OCI-LY7 (cell line): Measurements from ENCODE around the gene CCDC85A. TPM values are rescaled to one million over a fixed set of nuclear protein-coding genes. Genes with fewer than 3 reads are reported as not detected.

ENCODE experiments used
- BruUV-seq: library from RNA; stranded (reverse); fragments of 400-500 nt; replicated peaks from 2 replicates; lab custom pipeline; 2021; lab: Mats Ljungman, UMichigan
- CTCF ChIA-PET: fragments of 300-600 bp; sonication (Branson Sonifier 250); formaldehyde crosslinking; loops from one replicate; lab custom pipeline; 2022; ENCODE audit warnings: antibody characterized with exemption; ENCODE audit not compliant: unreplicated experiment; lab: Charles Lee
- POLR2A ChIA-PET: fragments of 300-600 bp; sonication (Branson Sonifier 250); formaldehyde crosslinking; loops from one replicate; lab custom pipeline; 2022; ENCODE audit warnings: antibody characterized with exemption; lab: Charles Lee
- DNase-seq: peaks from one replicate; pipeline ENCODE4 v3.0.0-alpha.2; 2015; ENCODE audit warnings: low spot score
- H2AFZ ChIP-seq: fragments of 200-600 bp; sonication (generic), shearing (Covaris generic); 2 replicates; pipeline ENCODE4 v1.6.1; 2014; ENCODE audit warnings: mild to moderate bottlenecking, antibody characterized with exemption, low read length, moderate library complexity
- H3K27ac ChIP-seq: fragments of 200-600 bp; sonication (generic); 2 replicates; pipeline ENCODE4 v1.5.1; 2014; ENCODE audit warnings: mixed run types, low read depth, mild to moderate bottlenecking, moderate library complexity, low read length, inconsistent platforms; ENCODE audit not compliant: poor library complexity, severe bottlenecking
- H3K36me3 ChIP-seq: fragments of 200-600 bp; sonication (generic); 2 replicates; pipeline ENCODE4 v1.6.1; 2014; ENCODE audit warnings: mild to moderate bottlenecking, antibody characterized with exemption, low read length, moderate library complexity, mixed read lengths; ENCODE audit not compliant: insufficient read depth
- H3K4me1 ChIP-seq: fragments of 200-600 bp; sonication (generic); 2 replicates; pipeline ENCODE4 v1.5.1; 2014; ENCODE audit warnings: mild to moderate bottlenecking, low read length; ENCODE audit not compliant: insufficient read depth, poor library complexity, severe bottlenecking
- H3K4me2 ChIP-seq: fragments of 200-600 bp; sonication (generic); 2 replicates; pipeline ENCODE4 v1.6.1; 2014; ENCODE audit warnings: mild to moderate bottlenecking, low read length
- H3K4me3 ChIP-seq: fragments of 200-600 bp; sonication (generic); 2 replicates; pipeline ENCODE4 v1.5.1; 2014; ENCODE audit warnings: mild to moderate bottlenecking, low read depth, low read length; ENCODE audit not compliant: poor library complexity, severe bottlenecking
- H3K79me2 ChIP-seq: fragments of 200-600 bp; sonication (generic); 2 replicates; pipeline ENCODE4 v1.6.1; 2016; ENCODE audit warnings: low read depth, mild to moderate bottlenecking, low read length, moderate library complexity, mixed read lengths; ENCODE audit not compliant: insufficient read depth
- H3K9me2 ChIP-seq: fragments of 200-600 bp; sonication (generic); 2 replicates; pipeline ENCODE4 v1.6.1; 2016; ENCODE audit warnings: mild to moderate bottlenecking, low read length, mixed read lengths; ENCODE audit not compliant: insufficient read depth
- H3K9me3 ChIP-seq: fragments of 200-600 bp; sonication (generic); 2 replicates; pipeline ENCODE4 v1.6.1; 2014; ENCODE audit warnings: mild to moderate bottlenecking, mixed run types, low read length, mixed read lengths
- H4K20me1 ChIP-seq: fragments of 200-600 bp; sonication (generic); 2 replicates; pipeline ENCODE4 v1.6.1; 2014; ENCODE audit warnings: mild to moderate bottlenecking, antibody characterized with exemption, low read length, moderate library complexity, mixed read lengths; ENCODE audit not compliant: insufficient read depth
- CTCF ChIP-seq: fragments of 200-600 bp; sonication (generic); conservative IDR thresholded peaks from 2 replicates; pipeline ENCODE4 v1.5.1; 2014; ENCODE audit warnings: mild to moderate bottlenecking, antibody characterized with exemption, low read length, moderate library complexity, mixed read lengths
- EZH2phosphoT487 ChIP-seq: fragments of 200-600 bp; sonication (generic); IDR thresholded peaks from 2 replicates; pipeline ENCODE4 v1.6.1; 2018; ENCODE audit warnings: low read depth, borderline replicate concordance, mild to moderate bottlenecking, mixed run types, antibody characterized with exemption, low read length, moderate library complexity, mixed read lengths
- intact Hi-C: fragments of 100-400 bp; cut with micrococcal nuclease; formaldehyde crosslinking; loops from one replicate; pipeline ENCODE4 v1.10.0; 2022; ENCODE audit not compliant: unreplicated experiment
- total RNA-seq, 2 experiments: library from RNA; depleted of rRNA in 1 of 2; stranded (reverse); fragments of >200 nt in 1 of 2; shearing (Covaris generic) in 1 of 2; gene quantifications; 2 replicates each; pipeline ENCODE4 v1.2.3, GENCODE V29; 2014 to 2022

The CCDC85A gene
- total RNA-seq, 2 experiments from 2014 or later, result not detected

GRCh38 chr2:56199492-56199891 lies 15.7 kb downstream of the CCDC85A start:
- H3K4me3 ChIP-seq, result no peak overlapping the region
- DNase-seq, result no peak
- no peaks in the 10 kb centered on the region for H3K9me3 ChIP-seq
- BruUV-seq, result no TSS peak
- no peaks in the 10 kb centered on the region for H3K36me3 ChIP-seq
- intact Hi-C loops, result no loop called here
- H3K79me2 ChIP-seq, result no peaks in the 10 kb centered on the region
- H3K9me2 ChIP-seq, result no peaks in the 10 kb centered on the region
- H4K20me1 ChIP-seq, result no peaks in the 10 kb centered on the region
- TF ChIP-seq EZH2phosphoT487 (no peak), CTCF (no peak)
- no peak overlapping the region for H2AFZ ChIP-seq
- ChIA-PET CTCF (no interaction called here), POLR2A (no interaction called here)
- H3K4me1 ChIP-seq, result no peaks in the 10 kb centered on the region
- H3K27ac ChIP-seq, result no peak overlapping the region
- H3K4me2 ChIP-seq, result no peak overlapping the region

GRCh38 chr2:56202381-56203121 lies 18.8 kb downstream of the CCDC85A start:
- Histone ChIP-seq H3K9me2 (no peaks in the 10 kb centered on the region), H3K79me2 (no peaks in the 10 kb centered on the region), H4K20me1 (no peaks in the 10 kb centered on the region), H3K9me3 (no peaks in the 10 kb centered on the region), H3K4me1 (no peaks in the 10 kb centered on the region), H3K4me2 (no peak overlapping the region), H3K36me3 (no peaks in the 10 kb centered on the region), H2AFZ (no peak overlapping the region), H3K4me3 (no peak overlapping the region), H3K27ac (no peak overlapping the region)
- BruUV-seq, result no TSS peak
- ChIA-PET CTCF (no interaction called here), POLR2A (no interaction called here)
- TF ChIP-seq CTCF (no peak), EZH2phosphoT487 (no peak)
- DNase-seq, result no peak
- intact Hi-C loops, result no loop called here

- Histone ChIP-seq H3K9me2 (no peaks in the 10 kb centered on the region), H3K36me3 (no peaks in the 10 kb centered on the region), H3K4me1 (no peaks in the 10 kb centered on the region), H3K4me2 (no peak overlapping the region), H3K79me2 (no peaks in the 10 kb centered on the region), H3K9me3 (no peaks in the 10 kb centered on the region), H4K20me1 (no peaks in the 10 kb centered on the region), H3K27ac (no peak overlapping the region), H2AFZ (no peak overlapping the region), H3K4me3 (no peak overlapping the region)
- BruUV-seq, result no TSS peak
- TF ChIP-seq EZH2phosphoT487 (no peak), CTCF (no peak)
- intact Hi-C loops, result no loop called here
- DNase-seq, result no peak
- POLR2A ChIA-PET, result no interaction called here
- CTCF ChIA-PET, result no interaction called here
Measured at GRCh38 chr2:56204556-56204955, 20.8 kb downstream of the CCDC85A start.
